HG03060 (cell line): ENCODE measurements around the gene CCDC116.
"Not testable (repeated sequence)": the region's sequence is repeated elsewhere in the genome, so short reads cannot be mapped to it uniquely, and the experiment has no call there.

Experiments
- ATAC-seq: cut with Tn5 transposase; IDR thresholded peaks from one replicate; pipeline ENCODE4 v1.9.1; 2021; ENCODE audit warnings: low read depth, moderate number of reproducible peaks; ENCODE audit not compliant: unreplicated experiment

The CCDC116 gene

DNA sequence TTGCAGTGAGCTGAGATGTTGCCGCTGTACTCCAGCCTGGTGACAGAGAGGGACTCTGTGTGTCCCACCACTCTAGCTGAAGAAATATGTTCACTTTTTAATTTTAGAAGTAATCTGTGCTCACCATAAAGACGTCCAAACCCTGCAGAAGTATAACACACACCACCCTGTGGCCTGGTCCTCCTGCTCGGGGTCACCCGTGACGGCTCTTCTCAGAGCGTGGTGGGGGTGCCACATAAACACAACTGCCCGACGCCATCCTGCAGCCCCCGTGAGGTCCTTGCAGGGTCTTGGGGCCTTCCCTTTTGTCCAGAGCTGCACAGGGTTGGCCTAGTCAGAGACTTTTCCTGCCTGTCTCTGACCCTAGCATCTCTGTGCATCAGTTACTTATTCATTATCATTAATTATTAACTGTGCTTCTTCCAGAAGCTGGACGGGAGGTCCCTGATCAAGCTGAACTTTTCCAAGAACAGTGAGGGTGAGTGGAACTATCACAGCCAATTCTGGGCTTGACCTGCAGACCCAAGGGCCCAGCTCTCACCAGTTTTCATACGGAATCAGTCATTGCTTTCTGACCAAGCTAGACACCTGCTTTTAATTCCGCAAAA is 42.2 kb downstream of the CCDC116 start:
- ATAC-seq, result no peak

DNA sequence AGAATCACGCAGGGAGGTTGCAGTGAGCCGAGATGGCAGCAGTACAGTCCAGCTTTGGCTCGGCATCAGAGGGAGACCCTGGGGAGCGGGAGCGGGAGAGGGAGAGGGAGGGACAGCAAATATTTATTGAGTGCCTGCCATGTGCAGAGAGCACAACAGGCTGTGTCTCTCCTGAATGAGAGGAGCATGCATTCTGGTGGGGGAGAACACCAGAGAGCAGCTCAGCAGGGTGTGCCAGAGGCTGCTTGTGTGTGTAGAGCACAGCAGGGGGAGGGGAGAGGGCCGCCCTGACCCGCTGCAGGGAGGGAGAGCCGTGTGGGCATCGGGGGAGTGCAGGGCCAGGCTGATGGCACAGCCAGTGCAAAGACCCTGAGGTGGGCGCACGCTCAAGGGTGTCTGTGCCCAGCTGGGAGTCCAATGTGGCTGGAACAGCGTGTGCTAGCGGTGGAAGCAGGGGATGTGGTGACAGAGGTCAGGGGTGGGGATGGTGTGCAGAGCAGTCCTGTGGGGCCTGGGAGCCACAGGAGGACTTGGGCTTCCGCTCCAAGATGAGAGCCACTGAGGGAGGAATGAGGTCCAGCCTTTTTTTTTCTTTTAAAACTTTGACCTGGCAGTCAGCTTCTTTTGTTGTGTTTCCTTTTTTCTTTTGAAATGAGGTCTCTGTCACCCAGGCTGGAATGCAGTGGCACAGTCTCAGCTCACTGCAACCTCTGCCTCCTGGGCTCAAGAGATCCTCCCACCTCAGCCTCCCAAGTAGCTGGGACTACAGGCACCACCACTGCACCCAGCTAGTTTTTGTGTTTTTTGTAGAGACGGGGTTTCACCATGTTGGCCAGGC is 45.3 kb downstream of the CCDC116 start:
- no peak for ATAC-seq

DNA sequence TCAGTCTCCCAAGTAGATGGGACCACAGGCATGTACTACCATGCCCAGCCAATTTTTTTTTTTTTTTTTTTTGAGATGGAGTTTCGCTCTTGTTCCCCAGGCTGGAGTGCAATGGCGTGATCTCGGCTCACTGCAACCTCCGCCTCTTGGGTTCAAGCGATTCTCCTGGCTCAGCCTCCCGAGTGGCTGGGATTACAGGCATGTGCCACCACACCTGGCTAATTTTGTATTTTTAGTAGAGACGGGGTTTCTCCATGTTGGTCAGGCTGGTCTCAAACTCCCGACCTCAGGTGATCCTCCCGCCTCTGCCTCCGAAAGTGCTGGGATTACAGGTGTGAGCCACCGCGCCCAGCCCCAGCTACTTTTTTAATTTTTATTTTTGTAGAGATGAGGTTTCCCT is 46.3 kb downstream of the CCDC116 start:
- not testable (repeated sequence) for ATAC-seq

DNA sequence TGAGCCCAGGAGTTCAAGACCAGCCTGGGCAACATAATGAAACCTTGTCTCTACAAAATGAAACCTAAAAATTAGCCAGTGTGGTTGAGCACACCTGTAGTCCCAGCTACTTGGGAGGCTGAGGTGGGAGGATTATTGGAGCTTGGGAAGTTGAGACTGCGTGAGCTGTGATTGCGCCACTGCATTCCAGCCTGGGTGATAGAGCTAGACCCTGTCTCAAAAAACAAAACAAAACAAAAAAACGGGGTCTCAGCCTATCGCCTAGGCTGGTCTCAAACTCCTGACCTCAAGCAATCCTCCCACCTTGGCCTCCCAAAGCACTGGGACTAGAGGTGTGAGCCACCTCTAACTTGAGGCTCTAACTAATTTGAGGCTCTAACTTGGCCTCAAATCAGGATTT is 46.8 kb downstream of the CCDC116 start:
- no peak for ATAC-seq

DNA sequence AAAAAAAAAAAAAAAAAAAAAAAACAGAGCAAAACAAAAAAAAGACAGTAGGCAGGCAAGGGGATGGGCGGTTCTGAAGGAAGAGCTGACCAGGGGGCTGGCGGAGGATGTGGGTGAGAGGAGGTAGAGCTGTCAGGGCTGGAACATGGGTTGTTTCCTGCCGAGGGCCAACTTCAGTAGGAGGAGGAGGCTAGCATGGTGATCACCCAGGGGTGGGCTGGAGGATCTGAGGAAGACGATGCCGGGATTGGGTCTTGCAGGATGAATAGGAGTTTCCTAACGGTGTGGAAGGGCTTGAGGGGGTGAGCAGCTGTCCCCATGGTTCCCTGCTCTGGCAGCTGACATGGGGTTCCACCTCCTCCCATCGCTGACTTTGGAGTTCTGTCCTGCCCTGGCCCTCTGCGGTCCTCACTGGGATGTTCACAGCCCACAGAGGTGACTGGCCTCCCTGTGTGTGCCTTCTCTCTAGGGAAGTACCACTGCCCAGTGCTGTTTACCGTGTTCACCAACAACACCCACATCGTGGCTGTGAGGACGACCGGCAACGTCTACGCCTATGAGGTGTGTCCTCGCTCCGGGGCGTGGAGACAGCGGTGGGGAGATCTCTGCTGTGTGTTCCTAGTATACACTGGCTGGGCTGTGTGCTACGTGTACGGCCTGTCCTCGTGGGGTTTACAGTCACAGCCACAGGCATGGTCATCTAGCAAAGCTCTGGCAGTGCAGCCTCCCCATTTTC is 48.4 kb downstream of the CCDC116 start:
- ATAC-seq, result no peak

DNA sequence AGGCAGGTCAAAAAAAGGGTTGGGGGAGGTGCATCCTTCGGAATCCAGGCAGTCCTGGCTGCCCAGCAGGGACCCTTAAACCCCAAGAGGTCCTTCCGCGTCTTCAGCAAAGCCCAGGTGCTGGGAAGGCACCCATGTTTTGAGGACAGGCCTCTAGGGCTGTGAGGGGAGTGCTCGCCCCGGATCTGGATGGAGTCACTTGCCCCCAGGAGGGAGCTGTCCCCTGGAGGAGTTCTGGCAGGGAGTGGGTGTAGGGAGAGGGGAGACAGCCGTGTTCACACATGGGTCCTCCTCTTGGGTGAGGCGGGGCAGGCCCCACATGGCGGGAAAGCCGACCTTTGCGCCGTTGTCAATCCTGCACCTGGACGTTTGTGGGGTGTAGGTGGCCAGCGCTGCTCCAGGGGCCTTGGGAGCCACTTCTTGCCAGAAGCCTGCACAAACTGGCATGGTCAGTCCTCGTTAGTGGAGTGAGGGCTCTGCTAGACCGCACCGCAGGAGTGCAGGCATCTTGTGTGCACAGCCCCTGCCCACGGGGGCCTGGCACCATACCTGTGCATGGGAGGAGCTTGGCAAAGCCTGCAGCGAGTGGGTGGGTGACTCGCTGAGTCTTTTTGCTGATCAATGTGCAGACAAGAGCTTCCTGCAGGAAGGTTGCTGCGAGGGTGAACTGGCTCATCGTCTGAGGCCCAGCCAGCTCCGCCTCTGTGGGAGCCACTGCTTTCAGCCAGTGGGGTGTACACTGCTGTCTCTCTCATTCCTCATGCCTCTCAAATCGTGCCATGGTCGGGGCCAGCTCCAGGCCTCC is 49.2 kb downstream of the CCDC116 start:
- ATAC-seq, result no peak

DNA sequence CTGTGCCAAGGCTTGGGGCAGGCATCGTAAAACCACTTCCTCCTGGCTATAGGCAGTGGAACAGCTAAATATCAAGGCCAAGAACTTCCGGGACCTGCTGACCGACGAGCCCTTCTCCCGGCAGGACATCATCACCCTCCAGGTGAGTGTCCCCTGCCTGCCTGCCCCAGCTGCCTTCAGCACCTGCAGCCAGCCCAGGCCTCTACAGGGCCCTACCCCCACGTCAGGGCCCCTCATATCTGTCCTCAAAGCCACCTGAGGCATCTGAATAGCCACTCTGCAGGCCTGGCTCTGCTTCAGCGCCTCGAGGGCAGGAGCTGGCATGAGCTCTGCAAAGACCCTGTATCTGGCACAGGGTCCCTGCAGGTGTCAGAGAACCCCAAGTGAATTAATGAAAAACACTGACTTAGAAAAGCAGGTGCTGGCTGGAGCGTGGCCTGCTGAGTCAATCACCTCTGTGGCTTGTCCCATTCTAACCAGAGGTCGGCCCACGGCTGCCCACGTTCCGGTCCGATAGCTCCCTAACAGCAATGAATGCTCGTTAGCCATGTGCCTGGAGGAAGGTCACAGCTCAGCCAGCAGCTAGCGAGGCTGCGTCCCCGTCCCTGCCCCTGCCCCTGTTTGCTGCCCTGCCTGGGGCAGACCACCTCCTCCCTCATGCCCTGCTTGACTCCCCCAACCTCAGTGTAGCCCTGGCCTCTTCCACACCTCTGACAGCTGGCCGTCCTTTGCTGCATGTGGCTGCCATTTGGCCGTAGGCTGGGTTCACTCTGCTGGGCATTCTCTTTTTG is 50.0 kb downstream of the CCDC116 start:
- ATAC-seq, result no peak

DNA sequence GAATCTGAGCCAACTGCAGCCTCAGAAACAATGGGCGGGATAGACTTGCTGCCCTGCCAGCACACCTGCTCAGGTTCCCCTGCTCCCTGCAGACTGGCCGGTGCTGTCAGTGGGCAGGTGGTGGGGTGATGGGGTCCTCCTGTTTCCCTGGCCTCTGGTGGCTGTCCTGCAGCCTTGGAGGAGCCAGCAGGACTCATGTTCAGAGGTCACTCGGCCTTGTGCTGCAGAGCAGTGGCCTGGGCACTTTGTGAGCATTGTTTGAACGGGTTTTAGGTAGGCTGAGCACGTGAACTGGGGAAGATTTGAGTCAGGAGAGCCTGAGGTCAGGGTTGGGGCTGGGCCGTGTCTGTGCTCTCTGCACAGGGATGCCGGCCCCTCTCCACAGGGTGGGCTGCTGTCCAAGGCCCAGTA is 50.8 kb downstream of the CCDC116 start:
- ATAC-seq, result no peak

DNA sequence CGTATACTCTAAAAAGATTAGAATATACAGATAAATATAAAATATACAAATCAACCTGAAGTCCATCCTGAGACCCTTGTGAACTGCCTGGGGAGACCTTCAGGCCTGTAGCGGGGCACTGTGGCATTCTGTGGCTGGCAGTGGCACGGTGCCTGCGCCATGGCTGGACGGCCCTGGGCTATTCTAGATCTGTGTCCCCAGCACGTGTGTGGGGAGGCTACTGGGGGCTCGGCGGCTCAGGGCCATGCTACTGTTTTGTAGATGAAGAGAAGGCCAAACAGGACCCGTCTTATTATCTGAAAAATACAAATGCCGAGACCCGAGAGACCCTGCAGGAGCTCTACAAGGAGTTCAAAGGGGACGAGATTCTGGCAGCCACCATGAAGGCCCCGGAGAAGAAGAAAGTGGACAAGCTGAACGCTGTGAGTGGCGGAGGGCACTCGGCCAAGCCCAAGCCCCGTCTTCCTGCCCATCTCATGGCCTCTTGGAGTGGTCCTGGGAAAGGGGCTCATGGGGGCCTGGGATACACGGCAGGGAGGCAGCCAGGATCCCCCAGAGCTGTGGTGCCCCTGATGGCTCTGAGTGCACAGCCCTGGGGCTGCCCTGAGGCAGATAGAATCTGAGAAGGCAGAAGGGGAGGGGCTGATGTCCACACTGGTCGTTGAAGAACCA is 52.1 kb downstream of the CCDC116 start:
- ATAC-seq, result no peak

DNA sequence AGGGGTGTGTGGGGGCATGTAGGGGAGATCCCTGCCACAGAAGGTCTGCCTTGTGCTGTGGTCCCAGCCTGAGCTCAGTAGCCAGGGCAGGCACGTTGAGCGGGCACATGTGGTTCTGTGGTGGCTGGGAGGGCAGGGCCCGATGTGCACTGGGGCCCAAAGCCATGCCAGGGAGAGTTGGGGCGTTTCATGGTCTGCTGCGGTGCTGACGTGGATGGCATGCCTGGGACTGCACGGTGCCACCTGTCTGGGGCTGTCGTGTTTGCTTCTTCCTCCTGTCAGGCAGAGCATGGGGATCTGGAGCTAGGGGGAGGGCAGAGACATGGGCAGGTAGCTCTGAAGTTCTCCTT is 52.6 kb downstream of the CCDC116 start:
- no peak for ATAC-seq

DNA sequence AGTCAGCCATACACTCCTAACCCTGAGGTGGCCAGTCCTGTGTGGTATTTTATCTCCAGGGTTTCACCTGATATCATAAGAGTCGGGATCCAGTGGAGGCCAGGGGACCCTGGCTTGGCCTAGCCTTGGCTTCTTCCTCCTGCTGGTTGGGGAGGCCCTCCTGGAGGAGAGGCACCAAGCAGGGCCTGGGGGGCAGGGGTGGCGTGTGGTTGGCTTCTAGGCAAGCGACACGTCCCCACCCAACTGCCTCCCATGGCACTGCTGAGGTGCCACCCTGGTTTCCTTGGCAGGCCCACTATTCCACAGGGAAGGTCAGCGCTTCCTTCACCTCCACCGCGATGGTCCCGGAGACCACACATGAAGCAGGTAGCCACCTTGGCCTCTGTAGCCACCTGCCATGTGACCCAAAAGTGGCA is 53.6 kb downstream of the CCDC116 start:
- no peak for ATAC-seq
